HepG2 (cell line): ENCODE results near the gene TECPR1. TPM values are rescaled to one million over a fixed set of nuclear protein-coding genes. Genes with fewer than 3 reads are reported as not detected.

Experiments
- ATAC-seq: fragments of 200-7000 bp; cut with Tn5 transposase; 3 replicates; pipeline ENCODE4 v1.9.1; 2020; ENCODE audit warnings: mild to moderate bottlenecking, moderate library complexity
- BruUV-seq: library from RNA; stranded (reverse); fragments of 400-500 nt; replicated peaks from 2 replicates; lab custom pipeline; 2021; lab: Mats Ljungman, UMichigan
- CTCF ChIA-PET: fragments of 300-600 bp; formaldehyde crosslinking; extraction: SDS; loops from one replicate; lab custom pipeline; 2021; ENCODE audit warnings: low total read pairs, inconsistent platforms, low intra/inter-chr PET ratio; lab: Yijun Ruan, JAX
- POLR2A ChIA-PET: fragments of 350-600 bp; sonication (Branson Sonifier 250); formaldehyde crosslinking; loops from one replicate; lab custom pipeline; 2020; ENCODE audit warnings: antibody characterized with exemption, inconsistent platforms; lab: Yijun Ruan, JAX
- DNase-seq: peaks from one replicate; pipeline ENCODE4 v3.0.0-alpha.2; 2015; ENCODE audit warnings: low spot score
- FAIRE-seq: peaks from 3 replicates; lab custom pipeline; 2011; peaks lifted over from hg19 to GRCh38; lab: Jason Lieb, UNC
- H2AFZ ChIP-seq: one replicate; pipeline ENCODE4 v1.6.1; 2011; ENCODE audit warnings: low read length, inconsistent platforms
- H3K27ac ChIP-seq: fragments of 300-600 bp; 3 replicates; pipeline ENCODE4 v1.8.0; 2011; ENCODE audit warnings: mixed run types, mild to moderate bottlenecking, mixed read lengths, low read length, inconsistent platforms; ENCODE audit not compliant: insufficient read depth; ENCODE audit errors: extremely low read length
- H3K27me3 ChIP-seq, 2 experiments: fragments of 200-600 bp in 1 of 2; 2 replicates in 1 of 2; 3 replicates in 1 of 2; pipeline versions ENCODE4 v1.6.0 to v1.8.0; 2011; ENCODE audit warnings: low read length in 2 of 2, mild to moderate bottlenecking in 2 of 2, moderate library complexity in 2 of 2, inconsistent platforms in 1 of 2; ENCODE audit not compliant: insufficient read depth in 2 of 2, control insufficient read depth in 1 of 2
- H3K36me3 ChIP-seq, 2 experiments: fragments of 200-600 bp in 1 of 2; replicated peaks in 1 of 2; 2 replicates in 1 of 2; 3 replicates in 1 of 2; pipeline versions ENCODE4 v1.5.1 to v1.8.0; 2011; ENCODE audit warnings: low read length in 2 of 2, inconsistent platforms in 1 of 2; ENCODE audit not compliant: insufficient read depth in 2 of 2, control insufficient read depth in 1 of 2
- H3K4me1 ChIP-seq: 2 replicates; pipeline ENCODE4 v1.5.1; 2012; ENCODE audit warnings: low read length, inconsistent platforms; ENCODE audit not compliant: insufficient read depth
- H3K4me2 ChIP-seq: 2 replicates; pipeline ENCODE4 v1.6.0; 2011; ENCODE audit warnings: low read depth, low read length, inconsistent platforms
- H3K4me3 ChIP-seq, 3 experiments: fragments of 200-600 bp in 1 of 3; sonication (generic), shearing (Covaris generic) in 1 of 3; replicated peaks in 1 of 3; 2 replicates each; pipeline ENCODE4 v1.5.1; 2011 to 2016; ENCODE audit warnings: low read length in 3 of 3, inconsistent platforms in 2 of 3, low read depth in 2 of 3, mild to moderate bottlenecking in 2 of 3, control low read depth in 1 of 3, mixed read lengths in 1 of 3; ENCODE audit not compliant: insufficient read depth in 1 of 3
- H3K79me2 ChIP-seq: one replicate; pipeline ENCODE4 v1.6.1; 2011; ENCODE audit warnings: low read length, inconsistent platforms; ENCODE audit not compliant: insufficient read depth
- H3K9ac ChIP-seq: 2 replicates; pipeline ENCODE4 v1.6.0; 2011; ENCODE audit warnings: mild to moderate bottlenecking, low read depth, low read length, inconsistent platforms; ENCODE audit not compliant: insufficient read depth
- H3K9me3 ChIP-seq: 2 replicates; pipeline ENCODE4 v1.5.1; 2012; ENCODE audit warnings: mild to moderate bottlenecking, low read length
- H4K20me1 ChIP-seq: 2 replicates; pipeline ENCODE4 v1.6.0; 2011; ENCODE audit warnings: inconsistent platforms, mild to moderate bottlenecking, low read length, moderate library complexity; ENCODE audit not compliant: insufficient read depth
- CENPX ChIP-seq: sonication (generic); formaldehyde crosslinking; IDR thresholded peaks from 2 replicates; pipeline ENCODE4 v1.9.0; 2021; ENCODE audit warnings: mild to moderate bottlenecking, missing genetic modification reagents, moderate library complexity
- KDM5B ChIP-seq: sonication (generic); formaldehyde crosslinking; IDR thresholded peaks from 2 replicates; pipeline ENCODE4 v1.4.0; 2020; ENCODE audit warnings: missing genetic modification reagents, mild to moderate bottlenecking, borderline replicate concordance
- NFRKB ChIP-seq: fragments of 450-650 bp; IDR thresholded peaks from 2 replicates; pipeline ENCODE4 v1.6.1; 2017
- POLR2AphosphoS5 ChIP-seq: IDR thresholded peaks from 2 replicates; pipeline ENCODE4 v1.6.1; 2012; ENCODE audit warnings: low read depth, low read length
- SIX1 ChIP-seq: sonication (generic); formaldehyde crosslinking; IDR thresholded peaks from 2 replicates; pipeline ENCODE4 v1.4.0; 2020; ENCODE audit warnings: missing genetic modification reagents, borderline replicate concordance
- SP5 ChIP-seq: IDR thresholded peaks from 2 replicates; pipeline ENCODE4 v1.6.1; 2016; ENCODE audit warnings: low read depth, borderline replicate concordance
- ZNF687 ChIP-seq: sonication (generic); formaldehyde crosslinking; IDR thresholded peaks from 2 replicates; pipeline ENCODE4 v1.5.1; 2020; ENCODE audit warnings: mild to moderate bottlenecking, missing genetic modification reagents, moderate library complexity
- ZSCAN21 ChIP-seq: sonication (generic); formaldehyde crosslinking; IDR thresholded peaks from 2 replicates; pipeline ENCODE4 v1.8.0; 2022; ENCODE audit warnings: mild to moderate bottlenecking, missing genetic modification reagents, moderate library complexity, borderline replicate concordance
- WGBS: methylation state at CpG from one replicate; pipeline ENCODE4 v1.1.6; 2017; ENCODE audit warnings: low lambda C conversion rate; 5-methylcytosine and 5-hydroxymethylcytosine counted together
- in situ Hi-C: cut with HindIII; loops from 2 replicates; pipeline ENCODE4 v1.10.0; 2017; ENCODE audit warnings: low pct_unique_long_range_greater_than_20kb; ENCODE audit not compliant: extremely low pct_ligation_motif_present
- intact Hi-C: fragments of 100-400 bp; cut with micrococcal nuclease; formaldehyde crosslinking; loops from one replicate; pipeline ENCODE4 v1.10.0; 2022; ENCODE audit not compliant: unreplicated experiment
- polyA plus RNA-seq, 8 experiments: library from polyadenylated mRNA; depleted of rRNA in 3 of 8; stranded (reverse) in 7 of 8; unstranded in 1 of 8; fragments of >200 nt; fragmentation: Illumina TruSeq in 4 of 8; extraction: Trizol in 4 of 8; gene quantifications; 2 replicates each; pipeline versions ENCODE4 v1.2.1 to v1.2.3, GENCODE V29; 2011 to 2016; ENCODE audit warnings: low read depth in 4 of 8, missing spikeins in 1 of 8, mixed read lengths in 1 of 8; ENCODE audit not compliant: insufficient read depth in 1 of 8
- total RNA-seq, 5 experiments: library from RNA; depleted of rRNA; stranded (reverse); fragments of >200 nt; fragmentation: Illumina TruSeq; extraction: Trizol; gene quantifications; 2 replicates each; pipeline ENCODE4 v1.2.3, GENCODE V29; 2016; ENCODE audit warnings: low read depth in 1 of 5

TECPR1 gene
- total and polyA plus RNA-seq, 2 of the 13 experiments (the other 11 are each of a cell fraction or from before 2014, with no cell fraction given), result 2.3 to 6.3 TPM

GRCh38 chr7:98217623-98218582 lies 34.1 kb downstream of the TECPR1 start:
- H3K36me3 ChIP-seq, result no peaks in the 10 kb centered on the region; a peak in 1 of 5 replicates
- TF ChIP-seq CENPX (no peak), ZNF687 (CRISPR knock-in tag) (peak; percentile 25; the same call in 1 of the 2 replicates), ZSCAN21 (CRISPR knock-in tag) (0 out of 2 replicates have a peak, but pooled peaks have one; percentile 24), SIX1 (CRISPR knock-in tag) (0 out of 2 replicates have a peak, but pooled peaks have one; percentile 35), KDM5B (CRISPR knock-in tag) (0 out of 2 replicates have a peak, but pooled peaks have one; percentile 33), NFRKB (no peak), SP5 (CRISPR knock-in tag) (peak; percentile 23; the same call in 1 of the 2 replicates), POLR2AphosphoS5 (no peak)
- H3K4me1 ChIP-seq, result peaks cover 22% of the 10 kb centered on the region
- no TSS peak for BruUV-seq
- ChIA-PET CTCF (no interaction called here), POLR2A (no interaction called here)
- H3K27ac ChIP-seq, result peak overlapping the region; percentile 10
- peak overlapping the region; percentile 35 for H3K4me2 ChIP-seq
- intact Hi-C loops, result no loop called here
- no peaks in the 10 kb centered on the region for H3K79me2 ChIP-seq
- in situ Hi-C loops, result no loop called here
- WGBS, result 56% methylated on average over 28 of the region's 41 CpGs
- no peaks in the 10 kb centered on the region for H3K9me3 ChIP-seq
- H3K27me3 ChIP-seq, result no peaks in the 10 kb centered on the region
- peak; percentile 67 for ATAC-seq
- FAIRE-seq, result no peak
- peak overlapping the region in 1 of 3 experiments; percentile 30; a peak in 1 of 6 replicates for H3K4me3 ChIP-seq
- no peaks in the 10 kb centered on the region for H4K20me1 ChIP-seq
- DNase-seq, result peak; percentile 38
- no peak overlapping the region for H2AFZ ChIP-seq
- no peak overlapping the region for H3K9ac ChIP-seq
